ENCODE measurements around the gene ARHGAP26. TPM values are rescaled to one million over a fixed set of nuclear protein-coding genes. Genes with fewer than 3 reads are reported as not detected.

The ARHGAP26 gene
- total RNA-seq, 5 donors from 2014 or later (not counting 1 experiment from before 2014, with no cell fraction given), result 22.8 to 49.3 (median 28.3) TPM

GRCh38 chr5:142777850-142778249 is 7.7 kb downstream of the ARHGAP26 start:
- Histone ChIP-seq H3K4me3 (ENCODE audit: control insufficient read depth in 1 of 2, extremely low read depth in 1 of 2, low read length in 1 of 2) (no peak overlapping the region), H3K9me3 (no peaks in the 10 kb centered on the region), H3K36me3 (ENCODE audit: control insufficient read depth in 2 of 2, extremely low read depth in 1 of 2, insufficient read depth in 1 of 2, low read length in 1 of 2) (no peaks in the 10 kb centered on the region), H3K4me1 (ENCODE audit: control insufficient read depth in 1 of 2, extremely low read depth in 1 of 2, insufficient read depth in 2 of 2, low read length in 2 of 2) (peaks cover 11 to 25% of the 10 kb centered on the region in 2 experiments), H3K27me3 (replicated peaks in 1 of 2; ENCODE audit: control insufficient read depth in 2 of 2, extremely low read depth in 1 of 2, insufficient read depth in 2 of 2, low read length in 1 of 2) (no peaks in the 10 kb centered on the region), H3K27ac (ENCODE audit: low read length) (no peak overlapping the region)
- DNase-seq, result no peak
- ATAC-seq (replicated peaks in 1 of 4), result no peak
- WGBS (ENCODE audit: insufficient coverage), result 90% methylated on average over 3 of the region's 3 CpGs
- H3K4me3 Mint-ChIP-seq, result no peak overlapping the region
- peaks cover 3% of the 10 kb centered on the region for H3K36me3 Mint-ChIP-seq
- H3K4me1 Mint-ChIP-seq, result peaks cover 60 to 70% (median 64%) of the 10 kb centered on the region in 3 donors
- H3K27me3 Mint-ChIP-seq, result no peaks in the 10 kb centered on the region
- H3K27ac Mint-ChIP-seq, result no peak overlapping the region
- POLR2A ChIA-PET, result no interaction called here
- H3K9me3 Mint-ChIP-seq, result no peaks in the 10 kb centered on the region
- CTCF ChIA-PET, result interaction anchor here in 1 of 2 donors (0.7 kb wide), 1 partner anchor 9 kb away, joined by 3 read pairs; no protein-coding TSS in a partner anchor

GRCh38 chr5:142779163-142779840 is 9.1 kb downstream of the ARHGAP26 start:
- Mint-ChIP-seq H3K9me3 (no peaks in the 10 kb centered on the region), H3K4me1 (peaks cover 64 to 75% (median 68%) of the 10 kb centered on the region in 3 donors), H3K27me3 (no peaks in the 10 kb centered on the region), H3K27ac (peak overlapping the region in 1 of 2 donors; percentile 46), H3K36me3 (peaks cover 3% of the 10 kb centered on the region), H3K4me3 (no peak overlapping the region)
- no peaks in the 10 kb centered on the region for H3K36me3 ChIP-seq (ENCODE audit: control insufficient read depth in 2 of 2, extremely low read depth in 1 of 2, insufficient read depth in 1 of 2, low read length in 1 of 2)
- H3K27me3 ChIP-seq (replicated peaks in 1 of 2; ENCODE audit: control insufficient read depth in 2 of 2, extremely low read depth in 1 of 2, insufficient read depth in 2 of 2, low read length in 1 of 2), result no peaks in the 10 kb centered on the region
- no peak overlapping the region for H3K27ac ChIP-seq (ENCODE audit: low read length)
- ATAC-seq (replicated peaks in 1 of 4), result peak in 1 of 4 experiments; percentile 23
- no peak overlapping the region for H3K4me3 ChIP-seq (ENCODE audit: control insufficient read depth in 1 of 2, extremely low read depth in 1 of 2, low read length in 1 of 2)
- no peaks in the 10 kb centered on the region for H3K9me3 ChIP-seq
- CTCF ChIA-PET, result interaction anchor here (0.6 to 1.3 kb wide), 3 partner anchors 8 to 1151 kb away, joined by 3 to 6 read pairs (median 3); partner anchors contain the start of gene ARHGAP26 (in 1 of the 2)
- DNase-seq, result no peak
- POLR2A ChIA-PET, result interaction anchor here (0.6 to 1.8 kb wide), 5 partner anchors 9 to 1162 kb away, joined by 3 to 9 read pairs (median 3); partner anchors contain the start of gene ARHGAP26 (in 1 of the 2)
- WGBS (ENCODE audit: insufficient coverage), result 17% methylated on average over 1 of the region's 4 CpGs
- peaks cover 6 to 39% of the 10 kb centered on the region in 2 experiments for H3K4me1 ChIP-seq (ENCODE audit: control insufficient read depth in 1 of 2, extremely low read depth in 1 of 2, insufficient read depth in 2 of 2, low read length in 2 of 2)

- no peak for DNase-seq
- POLR2A ChIA-PET, result no interaction called here
- no peaks in the 10 kb centered on the region for H3K27me3 ChIP-seq (replicated peaks in 1 of 2; ENCODE audit: control insufficient read depth in 2 of 2, extremely low read depth in 1 of 2, insufficient read depth in 2 of 2, low read length in 1 of 2)
- no peaks in the 10 kb centered on the region for H3K36me3 ChIP-seq (ENCODE audit: control insufficient read depth in 2 of 2, extremely low read depth in 1 of 2, insufficient read depth in 1 of 2, low read length in 1 of 2)
- 100% methylated on average over 1 of the region's 2 CpGs for WGBS (ENCODE audit: insufficient coverage)
- H3K27ac ChIP-seq (ENCODE audit: low read length), result no peak overlapping the region
- H3K4me1 ChIP-seq (ENCODE audit: control insufficient read depth in 1 of 2, extremely low read depth in 1 of 2, insufficient read depth in 2 of 2, low read length in 2 of 2), result peaks cover 4 to 55% of the 10 kb centered on the region in 2 experiments
- Mint-ChIP-seq H3K4me1 (peaks cover 68 to 77% (median 76%) of the 10 kb centered on the region in 3 donors), H3K27ac (no peak overlapping the region), H3K4me3 (no peak overlapping the region), H3K27me3 (no peaks in the 10 kb centered on the region), H3K36me3 (peaks cover 3% of the 10 kb centered on the region), H3K9me3 (no peaks in the 10 kb centered on the region)
- CTCF ChIA-PET, result interaction anchor here in 1 of 2 donors (0.6 kb wide), 1 partner anchor 1433 kb away, joined by 3 read pairs; no protein-coding TSS in a partner anchor
- no peak overlapping the region for H3K4me3 ChIP-seq (ENCODE audit: control insufficient read depth in 1 of 2, extremely low read depth in 1 of 2, low read length in 1 of 2)
- no peaks in the 10 kb centered on the region for H3K9me3 ChIP-seq
- no peak for ATAC-seq (replicated peaks in 1 of 4)
These were observed 10.7 kb downstream of the ARHGAP26 start for GRCh38 chr5:142780871-142781270.

GRCh38 chr5:142782976-142783530 is 12.9 kb downstream of the ARHGAP26 start:
- DNase-seq, result no peak
- Histone ChIP-seq H3K4me3 (ENCODE audit: control insufficient read depth in 1 of 2, extremely low read depth in 1 of 2, low read length in 1 of 2) (no peak overlapping the region), H3K9me3 (no peaks in the 10 kb centered on the region), H3K4me1 (ENCODE audit: control insufficient read depth in 1 of 2, extremely low read depth in 1 of 2, insufficient read depth in 2 of 2, low read length in 2 of 2) (peaks cover 7 to 73% of the 10 kb centered on the region in 2 experiments), H3K27me3 (replicated peaks in 1 of 2; ENCODE audit: control insufficient read depth in 2 of 2, extremely low read depth in 1 of 2, insufficient read depth in 2 of 2, low read length in 1 of 2) (no peaks in the 10 kb centered on the region), H3K36me3 (ENCODE audit: control insufficient read depth in 2 of 2, extremely low read depth in 1 of 2, insufficient read depth in 1 of 2, low read length in 1 of 2) (no peaks in the 10 kb centered on the region), H3K27ac (ENCODE audit: low read length) (peak overlapping the region; percentile 60)
- H3K36me3 Mint-ChIP-seq, result peaks cover under 1% of the 10 kb centered on the region
- ChIA-PET CTCF (interaction anchor here (0.7 to 2.3 kb wide), 6 partner anchors 10 to 70 kb away, joined by 3 to 13 read pairs (median 5); partner anchors contain the start of gene ARHGAP26 (in 1 of the 2)), POLR2A (interaction anchor here in 1 of 2 donors (0.9 to 1.3 kb wide), 4 partner anchors 11 to 15 kb away, joined by 3 to 5 read pairs (median 3); partner anchors contain the start of gene ARHGAP26)
- peak overlapping the region; percentile 60 to 68 for H3K27ac Mint-ChIP-seq
- peaks cover 72 to 78% (median 75%) of the 10 kb centered on the region in 3 donors for H3K4me1 Mint-ChIP-seq
- no peaks in the 10 kb centered on the region for H3K9me3 Mint-ChIP-seq
- no peaks in the 10 kb centered on the region for H3K27me3 Mint-ChIP-seq
- WGBS (ENCODE audit: insufficient coverage), result 72% methylated on average over 5 of the region's 8 CpGs
- no peak overlapping the region for H3K4me3 Mint-ChIP-seq
- no peak for ATAC-seq (replicated peaks in 1 of 4)

- peaks cover 3% of the 10 kb centered on the region for H3K36me3 Mint-ChIP-seq
- H3K4me1 Mint-ChIP-seq, result peaks cover 70 to 78% (median 74%) of the 10 kb centered on the region in 3 donors
- no peaks in the 10 kb centered on the region for H3K9me3 Mint-ChIP-seq
- no peaks in the 10 kb centered on the region for H3K36me3 ChIP-seq (ENCODE audit: control insufficient read depth in 2 of 2, extremely low read depth in 1 of 2, insufficient read depth in 1 of 2, low read length in 1 of 2)
- H3K4me3 Mint-ChIP-seq, result peak overlapping the region; percentile 11 to 67 (median 65)
- ChIA-PET CTCF (interaction anchor here (0.6 to 2.3 kb wide), 9 partner anchors 9 to 752 kb away, joined by 3 to 13 read pairs (median 4); partner anchors contain the start of gene ARHGAP26 (in 1 of the 2)), POLR2A (interaction anchor here in 1 of 2 donors (0.9 to 1.3 kb wide), 4 partner anchors 12 to 16 kb away, joined by 3 to 5 read pairs (median 3); partner anchors contain the start of gene ARHGAP26)
- WGBS (ENCODE audit: insufficient coverage), result 56% methylated on average over 5 of the region's 9 CpGs
- ATAC-seq (replicated peaks in 1 of 4), result peak; percentile 37 to 68 (median 60)
- peaks cover 7 to 75% of the 10 kb centered on the region in 2 experiments for H3K4me1 ChIP-seq (ENCODE audit: control insufficient read depth in 1 of 2, extremely low read depth in 1 of 2, insufficient read depth in 2 of 2, low read length in 2 of 2)
- peak overlapping the region; percentile 60 to 68 for H3K27ac Mint-ChIP-seq
- DNase-seq, result peak in 28 of 35 experiments; percentile 8 to 63 (median 28)
- H3K9me3 ChIP-seq, result no peaks in the 10 kb centered on the region
- peak overlapping the region in 1 of 2 donors; percentile 25 for H3K4me3 ChIP-seq (ENCODE audit: control insufficient read depth in 1 of 2, extremely low read depth in 1 of 2, low read length in 1 of 2)
- no peaks in the 10 kb centered on the region for H3K27me3 Mint-ChIP-seq
- no peaks in the 10 kb centered on the region for H3K27me3 ChIP-seq (replicated peaks in 1 of 2; ENCODE audit: control insufficient read depth in 2 of 2, extremely low read depth in 1 of 2, insufficient read depth in 2 of 2, low read length in 1 of 2)
- peak overlapping the region; percentile 60 for H3K27ac ChIP-seq (ENCODE audit: low read length)
These were observed 13.6 kb downstream of the ARHGAP26 start for GRCh38 chr5:142783601-142784341.
